Vagina (tissue), 2 donors: Measurements from ENCODE around the gene HRH3.

Experiments used
- CTCF ChIP-seq, 3 experiments: fragments of 450-650 bp in 2 of 3; fragments of 200-600 bp in 1 of 3; sonication (generic) in 1 of 3; IDR thresholded peaks; one replicate each; pipeline ENCODE4 v1.5.1; 2017 to 2019; ENCODE audit warnings: antibody characterized with exemption in 3 of 3, mild to moderate bottlenecking in 2 of 3, moderate library complexity in 2 of 3
- POLR2A ChIP-seq, 2 donors: fragments of 450-650 bp; IDR thresholded peaks; one replicate each; pipeline ENCODE4 v1.6.1; 2017; ENCODE audit warnings: antibody characterized with exemption in 2 of 2, mild to moderate bottlenecking in 2 of 2, moderate library complexity in 2 of 2
- POLR2AphosphoS5 ChIP-seq, 2 donors: sonication (generic); formaldehyde crosslinking; IDR thresholded peaks; one replicate each; pipeline ENCODE4 v1.9.0; 2017; ENCODE audit warnings: antibody characterized with exemption in 2 of 2, mild to moderate bottlenecking in 2 of 2, low read depth in 1 of 2; ENCODE audit not compliant: insufficient read depth in 1 of 2

GRCh38 chr20:62244644-62245108, 24.6 kb upstream of the HRH3 start:
- TF ChIP-seq CTCF (IDR thresholded peaks at IDR 0.05) (no peak), POLR2A (IDR thresholded peaks at IDR 0.05) (no peak), POLR2AphosphoS5 (IDR thresholded peaks at IDR 0.05; ENCODE audit: insufficient read depth in 1 of 2, low read depth in 1 of 2) (no peak)
